IPS DF 19.7 (cell line): ENCODE data around the gene LGI4.
"Not testable (repeated sequence)": the region's sequence is repeated elsewhere in the genome, so short reads cannot be mapped to it uniquely, and the experiment has no call there.

ENCODE experiments used
- DNase-seq: peaks from one replicate; pipeline ENCODE4 v3.0.0-alpha.2; 2013; ENCODE audit warnings: low read depth, low spot score

LGI4 gene

DNA sequence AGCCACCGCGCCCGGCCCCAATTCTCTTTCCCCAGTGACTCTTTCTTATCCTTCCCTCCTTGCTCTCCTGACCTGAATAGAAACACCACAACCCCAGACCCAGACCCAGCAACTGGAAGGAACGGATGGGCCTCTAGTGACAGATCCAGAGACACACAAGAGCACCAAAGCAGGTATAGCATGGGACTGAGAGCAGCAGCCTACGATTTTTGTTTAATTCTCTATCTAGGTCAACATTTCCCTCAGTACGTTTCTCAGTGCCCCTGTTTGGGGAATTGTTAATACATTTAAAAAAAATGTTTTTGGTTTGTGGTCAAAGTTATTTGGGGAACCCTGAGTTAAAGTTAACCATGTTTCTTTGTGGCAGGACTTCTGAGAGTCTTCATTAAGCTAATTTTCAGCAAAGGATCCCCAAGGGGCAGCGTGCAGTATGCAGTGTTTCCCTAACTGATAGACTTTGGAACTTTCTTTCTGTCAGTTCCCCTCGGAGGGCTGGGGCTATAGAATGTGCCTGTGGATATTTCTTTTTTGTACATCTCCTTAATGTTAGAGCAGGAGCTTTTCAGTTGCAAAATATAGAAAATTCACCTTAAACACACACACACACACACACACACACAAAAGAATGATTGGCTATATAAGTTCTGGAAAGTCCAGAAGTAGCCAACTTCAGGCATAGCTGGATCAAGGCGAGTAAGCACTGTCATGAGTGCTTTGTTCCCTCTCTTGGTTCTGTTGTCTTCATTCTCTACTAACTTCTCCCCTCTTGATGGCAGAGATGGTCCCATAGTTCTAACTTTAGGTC, 26.0 kb upstream of the LGI4 start:
- no peak for DNase-seq

DNA sequence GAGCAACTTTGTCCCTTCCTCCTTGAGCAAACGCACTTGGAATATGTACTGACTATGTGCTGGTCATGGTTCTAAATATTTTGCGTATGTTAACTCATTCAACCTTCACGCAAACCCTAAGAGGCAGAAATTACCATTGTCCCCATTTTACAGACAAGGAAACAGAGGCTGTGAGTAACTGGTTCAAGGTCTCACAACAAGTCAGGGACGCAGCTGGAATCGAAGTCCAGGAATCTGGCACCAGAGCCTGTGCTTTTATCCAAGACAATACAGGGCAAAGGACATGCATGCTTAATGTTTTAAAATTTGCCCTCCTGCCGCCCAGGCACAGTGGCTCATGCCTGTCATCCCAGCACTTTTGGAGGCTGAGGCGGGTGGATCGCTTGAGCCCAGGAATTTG, 24.7 kb upstream of the LGI4 start:
- DNase-seq: no peak

DNA sequence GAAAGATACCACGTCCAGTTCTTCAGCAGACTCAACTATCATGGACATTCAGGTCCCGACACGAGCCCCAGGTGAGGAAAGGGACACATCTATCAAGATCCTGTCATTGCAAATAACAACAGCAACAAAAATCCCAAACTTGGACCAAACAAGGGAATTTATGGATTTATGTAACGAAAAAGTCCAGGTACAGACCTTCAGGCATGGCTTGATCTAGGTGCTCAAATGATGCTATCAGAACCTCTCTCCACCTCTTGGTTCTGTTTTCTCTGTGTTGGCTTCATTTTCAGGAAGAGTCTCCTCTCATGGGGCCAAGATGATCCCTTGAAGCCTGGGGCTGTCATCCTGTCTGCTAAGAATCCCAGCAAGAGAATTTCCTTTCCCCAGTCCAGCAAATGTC, 22.6 kb upstream of the LGI4 start:
- no peak for DNase-seq

DNA sequence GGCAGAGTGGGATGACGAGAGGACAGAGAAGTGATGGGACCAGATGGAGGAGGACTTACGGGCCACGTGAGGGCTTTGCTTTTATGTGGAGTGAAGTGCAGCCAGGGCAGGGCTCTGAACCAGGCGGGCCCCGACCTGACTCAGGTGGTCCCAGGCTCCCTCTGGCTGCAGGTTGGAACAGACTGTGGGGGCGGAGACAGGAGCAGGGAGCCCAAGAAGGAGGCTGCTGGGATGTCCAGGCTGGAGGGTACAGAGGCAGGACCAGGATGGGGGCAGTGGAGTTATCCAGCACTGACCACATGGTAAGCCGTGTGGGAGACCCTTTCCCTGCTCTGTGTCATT, 21.8 kb upstream of the LGI4 start:
- DNase-seq: no peak

DNA sequence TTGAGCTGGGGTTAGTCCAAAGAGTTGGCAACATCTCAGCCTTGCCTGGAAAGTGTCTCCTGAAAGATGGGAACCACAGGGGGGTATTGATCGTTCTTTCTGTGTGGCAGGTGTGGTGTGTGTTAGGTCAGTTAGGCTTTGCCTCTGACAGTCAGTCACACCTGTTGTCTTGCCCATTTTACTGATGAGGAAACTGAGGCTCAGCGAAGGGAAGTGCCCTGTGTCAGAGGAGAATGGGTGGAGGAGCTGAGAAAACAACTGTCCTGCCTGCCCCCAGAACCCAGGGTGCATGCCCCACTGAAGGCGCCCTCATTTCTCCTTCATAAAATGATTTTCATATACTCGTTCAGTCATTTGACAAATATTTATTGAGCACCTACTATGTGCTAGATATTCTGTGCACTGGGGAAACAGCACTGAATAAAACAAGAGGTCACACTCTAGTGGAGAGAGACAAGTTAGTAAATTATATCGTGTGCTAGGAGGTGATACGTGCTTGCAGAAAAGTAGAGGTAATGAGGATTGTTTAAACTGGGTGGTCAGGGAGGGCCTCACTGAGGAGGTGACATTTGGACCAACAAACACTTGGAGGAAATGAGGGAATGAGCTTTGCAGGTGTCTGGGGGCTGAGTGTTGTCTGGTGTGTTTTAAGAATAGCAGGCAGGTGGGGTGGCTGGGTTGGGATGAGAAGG, 21.3 kb upstream of the LGI4 start:
- DNase-seq: no peak

DNA sequence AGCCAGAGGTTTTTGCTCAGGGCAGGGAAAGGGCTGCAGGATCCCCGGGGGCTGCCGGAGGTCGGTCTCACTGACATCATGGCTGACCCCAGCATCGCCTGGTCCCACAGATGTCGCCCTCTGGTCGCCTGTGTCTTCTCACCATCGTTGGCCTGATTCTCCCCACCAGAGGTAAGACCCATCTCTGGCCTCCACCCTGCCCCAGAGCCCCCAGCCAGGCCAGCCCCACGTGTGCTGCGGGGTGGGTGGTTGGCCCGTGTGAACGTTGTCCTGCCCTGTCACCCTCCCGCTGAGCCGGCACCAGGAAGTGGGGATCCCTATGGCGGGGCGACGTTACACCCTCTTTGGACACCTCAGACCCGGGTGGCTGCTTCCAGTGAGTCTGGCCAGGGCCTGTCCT, 20.6 kb upstream of the LGI4 start:
- no peak for DNase-seq

DNA sequence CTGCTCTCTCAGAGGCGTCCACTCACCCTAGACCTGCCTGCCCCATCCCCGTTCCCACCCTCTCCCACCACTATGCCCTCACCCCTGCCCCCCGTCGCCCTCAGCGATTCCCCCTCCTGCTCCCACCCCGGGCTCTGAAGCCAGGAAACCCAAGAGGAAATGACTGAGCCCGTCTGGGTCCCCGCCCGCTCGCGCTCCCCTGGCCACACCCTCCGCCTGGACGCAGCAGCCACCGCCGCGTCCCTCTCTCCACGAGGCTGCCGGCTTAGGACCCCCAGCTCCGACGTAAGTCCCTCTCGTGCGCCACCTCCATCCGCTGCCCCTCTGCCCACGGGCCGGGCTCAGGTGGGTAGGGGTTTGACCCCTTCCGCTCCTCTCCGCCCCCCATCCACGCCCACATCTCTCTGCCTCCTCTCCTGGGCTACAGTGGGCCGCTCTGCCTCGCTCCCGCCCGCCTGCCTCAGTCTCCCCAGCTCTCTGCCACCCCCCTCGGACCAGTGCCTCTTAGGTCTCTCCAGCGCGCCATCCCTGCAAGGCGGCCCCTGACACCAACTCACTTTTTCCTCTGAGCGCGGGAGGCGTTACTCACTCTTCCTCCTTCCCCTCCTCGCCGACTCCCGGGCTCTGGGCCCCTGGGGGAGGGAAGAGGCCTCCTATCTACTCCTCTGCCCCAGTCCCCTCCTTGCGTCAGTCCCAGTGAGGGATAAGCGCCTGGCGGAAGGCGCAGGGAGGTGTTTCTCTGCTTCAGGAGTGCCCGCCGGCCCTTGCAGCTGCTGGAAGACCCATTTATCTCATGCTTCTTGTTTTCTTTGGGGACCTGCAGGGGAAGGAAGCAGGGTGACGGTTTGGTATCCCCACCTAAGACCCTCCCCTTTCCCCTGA, 19.9 kb upstream of the LGI4 start, which contains the start of gene FXYD5:
Gene FXYD5 (plus strand): TSS at position 211 of the 882 bp plus-strand sequence. CDS start 816 bp downstream, outside the sequence.
- DNase-seq: no peak

DNA sequence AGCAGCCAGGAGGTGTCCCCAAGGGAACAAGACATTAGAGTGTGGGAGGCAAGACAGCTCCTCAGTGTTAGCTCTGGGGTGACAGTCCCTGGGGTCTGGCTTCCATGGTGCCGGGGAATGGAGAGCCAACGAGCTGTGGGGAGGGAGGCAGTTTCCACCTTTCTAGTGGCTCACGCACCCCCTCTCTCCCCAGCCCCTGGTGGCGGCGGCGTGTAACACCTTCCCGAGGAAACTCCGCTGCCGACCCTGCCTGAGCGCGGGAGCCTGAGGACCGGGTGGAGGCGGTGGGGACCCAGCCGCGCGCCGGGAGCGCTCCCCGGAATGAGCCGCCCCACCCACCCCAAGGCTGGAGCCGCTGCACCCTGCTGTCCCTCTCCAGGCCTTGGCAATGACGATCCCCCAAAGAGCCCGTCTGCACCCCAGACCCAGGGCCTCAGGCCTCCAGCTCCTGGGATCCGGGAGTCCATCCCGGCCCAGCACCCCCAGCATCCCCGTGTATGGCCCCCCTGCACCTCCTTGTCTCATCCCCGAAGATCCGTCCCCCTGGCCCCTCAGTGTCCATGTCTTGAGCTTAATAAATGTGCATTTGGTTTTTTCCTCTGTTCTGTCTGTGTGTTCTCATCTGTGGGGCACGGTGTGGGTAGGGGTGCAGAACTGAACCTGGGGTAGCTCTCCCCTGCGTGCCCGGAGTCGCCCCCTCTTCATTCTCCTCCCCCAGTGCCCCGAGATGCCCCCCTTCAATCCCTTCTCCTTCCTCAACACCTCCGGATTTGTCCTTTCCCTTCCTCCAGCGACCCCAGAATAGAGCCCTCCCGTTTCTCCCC, 19.1 kb upstream of the LGI4 start:
- no peak for DNase-seq

DNA sequence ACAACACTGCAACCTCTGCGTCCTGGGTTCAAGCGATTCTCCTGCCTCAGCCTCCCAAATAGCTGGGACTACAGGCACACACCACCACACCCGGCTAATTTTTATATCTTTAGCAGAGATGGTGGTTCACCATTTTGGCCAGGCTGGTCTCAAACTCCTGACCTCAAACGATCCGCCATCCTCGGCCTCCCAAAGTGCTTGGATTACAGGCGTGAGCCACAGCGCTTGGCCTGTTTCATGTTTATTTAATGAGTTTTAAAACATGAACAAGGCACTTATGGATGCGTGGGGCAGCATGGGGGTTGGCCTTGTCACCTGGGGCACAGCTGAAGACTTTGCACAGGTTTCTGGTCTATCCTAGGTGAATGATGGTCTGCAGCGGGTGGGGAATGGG, 18.3 kb upstream of the LGI4 start:
- not testable (repeated sequence) for DNase-seq

DNA sequence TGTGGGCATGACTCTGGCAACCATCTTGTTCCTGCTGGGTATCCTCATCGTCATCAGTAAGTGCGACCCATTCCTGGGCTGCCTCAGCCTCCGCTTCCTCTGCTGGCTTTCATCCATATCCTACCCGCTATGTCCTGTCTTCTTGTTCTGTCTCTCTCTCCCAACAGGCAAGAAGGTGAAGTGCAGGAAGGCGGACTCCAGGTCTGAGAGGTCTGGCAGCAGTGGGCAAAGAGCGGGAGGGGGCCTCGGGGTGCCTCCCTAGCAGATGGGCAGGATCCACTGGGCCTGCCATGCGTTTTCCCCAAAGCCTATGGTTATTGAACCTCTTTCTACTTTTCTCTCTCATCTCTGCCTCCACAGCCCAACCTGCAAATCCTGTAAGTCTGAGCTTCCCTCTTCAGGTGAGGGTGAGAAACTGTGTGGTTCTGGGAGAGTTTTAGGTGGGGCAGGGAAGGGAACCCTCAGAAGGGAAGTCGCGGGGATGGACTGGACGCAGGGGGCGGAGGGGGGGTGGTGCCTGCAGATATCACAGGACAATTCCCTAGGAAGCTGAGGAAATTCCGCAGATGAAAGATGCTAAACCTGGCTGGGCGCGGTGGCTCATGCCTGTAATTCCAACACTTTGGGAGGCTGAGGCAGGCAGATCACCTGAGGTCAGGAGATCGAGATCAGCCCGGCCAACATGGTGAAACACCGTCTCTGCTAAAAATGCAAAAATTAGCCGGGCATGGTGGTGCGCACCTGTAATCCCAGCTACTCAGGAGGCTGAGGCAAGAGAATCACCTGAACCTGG, 16.6 kb upstream of the LGI4 start:
- no peak for DNase-seq

DNA sequence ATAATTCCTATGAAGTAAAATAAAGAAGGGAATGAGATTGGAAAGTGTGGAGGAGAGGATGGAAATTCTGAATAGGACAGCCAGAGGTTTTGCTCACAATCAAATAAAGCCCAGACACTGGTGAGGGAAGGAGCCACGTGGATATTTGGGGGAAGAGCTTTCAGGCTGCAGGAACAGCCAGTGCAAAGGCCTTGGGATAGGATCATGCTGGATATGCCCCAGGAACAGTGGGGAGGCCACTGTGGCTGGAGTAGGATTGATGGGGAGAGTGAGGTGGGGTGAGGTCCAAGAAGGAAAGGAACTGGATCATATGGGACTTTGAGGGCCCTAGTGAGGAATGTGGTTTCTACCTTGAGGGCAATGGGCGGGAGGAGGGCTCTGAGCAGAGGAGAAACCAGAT, 15.6 kb upstream of the LGI4 start:
- no peak for DNase-seq

DNA sequence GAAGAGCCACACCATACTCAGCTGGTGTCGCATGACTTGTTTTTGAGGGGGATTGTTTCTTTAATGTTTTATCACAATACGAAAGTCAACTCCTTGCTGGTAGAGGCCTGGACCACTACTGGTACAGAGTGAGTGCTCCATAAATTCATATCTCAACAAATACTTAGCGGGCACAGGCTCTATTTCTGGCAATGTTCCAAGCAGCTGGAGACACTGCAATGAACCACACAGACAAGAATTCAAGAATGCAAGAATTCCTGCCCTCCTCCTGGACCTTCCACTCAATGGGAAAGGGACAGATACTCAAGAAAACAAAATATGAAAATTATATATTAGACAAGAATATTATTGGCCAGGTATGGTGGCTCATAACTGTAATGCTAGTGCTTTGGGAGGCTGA, 14.6 kb upstream of the LGI4 start:
- DNase-seq: no peak

DNA sequence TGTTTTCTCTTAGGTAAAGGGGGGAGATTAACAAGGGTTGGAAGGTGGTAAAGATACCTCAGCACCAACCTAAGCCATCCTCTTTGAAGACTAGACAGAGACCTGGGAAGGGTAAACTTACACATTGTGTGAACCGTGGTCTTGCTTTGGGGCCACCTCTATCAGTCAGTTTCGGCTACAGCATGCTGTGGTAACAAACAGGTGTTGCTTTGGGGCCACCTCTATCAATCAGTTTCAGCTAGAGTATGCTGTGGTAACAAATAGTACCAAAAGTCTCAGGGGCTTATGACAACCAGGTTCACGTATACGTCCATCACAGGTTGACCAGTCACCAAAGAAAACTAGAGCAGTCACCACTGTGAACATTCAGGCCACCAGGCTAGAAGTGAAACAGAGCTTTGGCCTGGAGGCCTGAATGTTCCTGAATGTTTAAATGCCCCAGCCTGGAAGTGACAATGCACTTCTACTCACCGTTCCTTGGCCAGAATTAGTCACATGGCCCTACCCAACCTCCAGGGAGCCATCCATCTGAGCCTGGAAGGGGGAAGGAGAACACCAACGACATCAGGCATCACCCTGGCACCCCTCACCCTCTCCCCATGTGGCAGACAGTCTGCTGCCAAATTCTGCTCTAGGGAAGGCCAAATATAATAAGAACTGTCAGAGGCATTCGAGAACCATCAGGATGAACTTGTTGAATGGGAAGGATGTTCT, 12.0 kb upstream of the LGI4 start:
- no peak for DNase-seq

DNA sequence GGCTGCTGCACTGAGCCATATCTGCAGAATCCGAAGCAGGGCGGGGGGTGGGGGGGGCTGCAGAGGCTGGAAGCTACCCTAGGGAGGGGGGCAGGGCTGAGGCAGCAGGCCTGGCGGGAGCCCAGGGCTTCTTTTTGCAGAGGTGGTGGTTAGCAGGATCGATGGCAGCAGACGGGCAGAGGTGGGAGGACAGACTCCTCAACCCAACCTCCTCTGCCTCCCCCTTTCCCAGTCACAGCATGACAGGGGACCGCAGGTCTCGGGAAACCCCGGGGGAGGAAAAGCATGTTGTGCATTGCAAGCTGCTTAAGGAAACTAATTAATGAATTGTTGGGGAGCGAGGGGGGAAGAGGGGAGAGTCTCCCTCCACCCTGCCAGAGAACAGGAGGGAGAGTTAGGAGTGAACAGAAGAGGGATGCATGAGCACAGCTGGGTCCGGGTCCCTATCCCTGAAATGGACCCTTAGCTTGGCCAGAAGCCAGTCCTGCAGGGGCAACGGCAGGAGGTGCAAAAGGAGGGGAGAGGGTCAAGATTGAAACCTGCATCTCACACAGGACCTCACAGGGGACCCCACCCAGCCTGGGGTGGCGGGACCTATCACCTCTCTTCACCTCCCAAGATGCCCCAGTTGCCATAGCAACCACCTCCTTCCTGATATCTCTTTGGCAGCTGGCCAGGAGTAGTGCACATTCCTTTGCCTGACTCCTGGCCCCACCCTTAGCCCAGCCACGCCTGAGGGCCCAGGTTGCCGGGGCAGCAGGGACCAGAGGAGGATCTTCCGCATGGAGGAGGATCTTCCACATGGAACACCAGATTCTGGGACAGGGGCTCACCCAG, 10.0 kb upstream of the LGI4 start:
- DNase-seq: no peak

DNA sequence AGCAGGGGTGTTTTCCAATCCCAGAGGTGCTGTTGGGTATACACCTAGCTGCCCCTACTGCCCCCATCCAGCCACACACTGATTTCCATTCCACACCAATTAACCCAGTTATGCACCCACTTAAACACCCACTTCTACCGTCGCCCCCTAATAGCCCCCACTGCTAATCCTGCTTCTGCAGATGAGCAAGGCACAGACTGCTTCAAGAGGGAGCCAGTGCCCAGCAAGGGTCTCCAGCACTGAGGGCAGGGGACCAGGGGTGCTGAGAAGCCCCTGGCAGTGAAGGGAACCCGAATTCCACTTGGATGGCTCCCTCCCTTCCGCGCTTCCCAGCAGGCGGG, 9.4 kb upstream of the LGI4 start:
- no peak for DNase-seq

DNA sequence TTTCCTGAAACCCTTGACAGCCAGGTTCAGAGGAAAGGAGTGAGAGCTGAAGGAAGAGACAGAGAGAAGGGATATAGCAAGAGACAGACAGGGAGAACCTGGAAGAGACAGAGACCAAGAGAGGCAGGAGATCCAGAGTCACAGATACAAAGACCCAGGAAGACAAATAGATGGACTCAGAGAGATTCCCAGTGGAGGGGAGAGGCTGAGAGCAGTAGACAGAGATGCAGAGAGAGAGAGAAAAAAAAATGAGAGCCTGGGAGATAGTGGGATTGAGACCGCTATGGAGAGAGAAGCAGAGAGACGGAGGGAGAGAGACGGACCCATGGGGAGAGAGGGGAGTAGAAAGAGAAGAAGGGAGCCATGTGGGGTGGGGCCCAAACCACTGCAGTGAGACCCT, 9.0 kb upstream of the LGI4 start:
- DNase-seq: no peak

DNA sequence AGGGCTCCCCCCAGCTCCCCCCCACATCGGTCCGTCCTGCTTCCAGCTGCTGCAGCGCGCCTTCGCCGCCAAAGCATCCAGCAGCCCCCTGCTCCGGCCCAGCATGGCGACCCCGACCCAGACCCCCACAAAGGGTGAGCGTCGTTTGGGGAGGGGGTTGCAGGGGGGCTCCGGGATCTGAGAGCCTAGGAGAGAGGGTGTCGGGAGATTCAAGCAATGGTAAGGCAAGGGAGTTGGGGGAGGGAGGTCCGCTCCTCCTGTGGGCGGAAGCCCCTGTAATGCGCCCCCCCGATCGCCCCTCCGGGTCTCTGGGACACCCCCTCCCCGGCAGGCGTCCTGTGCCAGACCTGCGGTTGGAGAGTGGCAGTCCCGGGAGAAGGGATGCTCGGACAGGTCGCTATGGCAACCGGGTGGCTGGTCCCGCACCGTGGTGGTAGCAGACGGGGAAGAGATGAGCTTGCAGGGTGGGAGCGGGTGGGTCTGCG, 8.4 kb upstream of the LGI4 start, which contains the start of gene FXYD7:
Gene FXYD7 (plus strand): TSS at position 25 of the 485 bp plus-strand sequence. CDS start 79 bp downstream, at position 104.
- no peak for DNase-seq

DNA sequence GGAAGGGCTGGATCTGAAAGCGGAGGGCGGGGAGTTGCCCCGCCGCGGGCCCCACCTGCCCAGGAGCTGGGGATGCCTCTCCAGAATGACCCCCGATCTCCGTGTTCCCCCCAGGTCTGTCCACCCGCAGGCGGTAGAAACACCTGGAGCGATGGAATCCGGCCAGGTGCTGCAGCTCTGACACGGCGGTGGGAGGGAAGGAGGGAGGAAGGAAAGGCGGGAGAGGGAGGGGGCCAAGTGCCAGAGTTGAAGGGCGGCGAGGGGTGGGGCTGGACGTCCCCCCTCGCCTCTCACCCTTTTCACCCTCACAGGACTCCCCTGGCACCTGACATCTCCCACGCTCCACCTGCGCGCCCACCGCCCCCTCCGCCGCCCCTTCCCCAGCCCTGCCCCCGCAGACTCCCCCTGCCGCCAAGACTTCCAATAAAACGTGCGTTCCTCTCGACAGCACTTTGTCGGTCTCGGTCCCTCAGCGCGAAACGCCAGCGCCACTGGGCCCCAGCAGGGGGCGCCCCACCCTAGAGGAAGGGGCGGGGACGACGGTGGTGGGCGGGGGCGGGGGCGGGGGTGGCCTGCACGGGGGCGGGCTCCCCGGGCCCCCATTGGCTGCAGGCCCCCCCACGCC, 7.9 kb upstream of the LGI4 start:
- DNase-seq: no peak
